ENCODE measurements around the gene GAS2.

- TF ChIP-seq POLR2AphosphoS5 (IDR thresholded peaks at IDR 0.05) (no peak), CTCF (IDR thresholded peaks at IDR 0.05) (no peak)
These were observed 46.9 kb downstream of the GAS2 start for GRCh38 chr11:22713336-22713735.
